GM19324 (cell line): ENCODE results near the gene ZNF83.
"Not testable (repeated sequence)": the region's sequence is repeated elsewhere in the genome, so short reads cannot be mapped to it uniquely, and the experiment has no call there.

Experiments used
- ATAC-seq: cut with Tn5 transposase; IDR thresholded peaks from one replicate; pipeline ENCODE4 v1.9.1; 2021; ENCODE audit warnings: mild to moderate bottlenecking, moderate library complexity; ENCODE audit not compliant: unreplicated experiment, low FRiP score

The ZNF83 gene

DNA sequence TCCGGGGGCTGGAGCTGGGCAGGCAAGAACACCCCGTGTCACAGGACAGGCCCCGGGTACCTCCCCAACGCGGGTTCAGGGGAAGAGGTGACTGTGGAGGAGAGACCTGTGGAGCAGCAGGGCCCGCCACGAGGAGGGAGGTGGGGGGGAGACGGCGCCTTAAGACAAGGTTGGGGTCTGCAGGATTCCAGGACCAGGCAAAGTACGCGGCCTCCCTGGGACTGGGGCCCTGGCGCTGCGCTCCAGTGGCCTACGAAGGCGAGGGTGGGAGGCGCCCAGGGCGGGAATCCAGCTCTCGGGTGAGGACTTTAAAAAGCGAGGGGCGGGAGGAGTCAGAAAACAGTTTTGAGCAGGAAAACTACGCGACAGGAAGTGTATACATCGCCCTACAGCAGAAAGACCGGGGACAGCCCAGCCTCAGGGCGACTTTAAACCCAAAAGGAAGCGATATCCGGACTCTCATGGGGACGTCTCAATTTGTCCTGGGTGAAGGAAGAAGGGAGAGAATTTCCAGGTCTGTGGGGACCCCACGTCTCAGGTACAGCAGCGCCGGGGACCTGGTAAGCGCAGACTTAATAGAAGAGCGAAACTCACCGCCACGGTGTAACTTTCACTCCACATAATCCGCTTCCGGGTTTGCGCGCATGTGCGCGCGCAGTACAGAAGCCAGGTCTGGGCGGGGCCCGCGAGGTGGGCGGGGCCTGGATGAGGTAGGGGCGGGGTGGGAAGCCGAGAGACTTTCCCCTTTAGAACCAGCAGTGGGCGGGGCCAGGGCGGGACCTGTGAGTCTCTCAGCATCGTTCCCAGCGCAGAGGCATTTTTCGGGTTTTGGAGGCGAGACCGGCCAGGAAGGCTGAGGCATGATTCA, at the start of gene ZNF83:
Gene ZNF83, minus strand, starts transcription at position 638 of the 868 bp plus-strand sequence.
- peak; percentile 93 for ATAC-seq

- no peak for ATAC-seq
These were observed 49.5 kb upstream of the ZNF83 start for GRCh38 chr19:52687684-52688083.

DNA sequence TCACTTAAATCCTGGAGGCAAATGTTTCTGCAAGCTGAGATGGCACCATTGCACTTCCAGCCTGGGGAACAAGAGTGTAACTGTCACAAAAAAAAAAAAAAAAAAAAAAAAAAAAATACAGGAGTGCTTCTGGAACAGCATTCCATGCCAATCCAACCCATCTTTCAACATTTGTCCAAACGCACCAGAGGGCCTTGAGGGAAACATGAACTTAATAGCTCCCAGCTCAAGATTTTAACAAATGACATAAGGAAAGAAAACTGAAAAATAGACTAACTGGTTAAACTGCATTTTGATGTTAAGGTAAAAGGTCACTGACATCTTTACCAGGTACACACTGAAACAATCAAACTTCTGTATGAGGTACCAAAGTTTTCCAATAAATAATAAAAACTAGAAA, 47.7 kb upstream of the ZNF83 start:
- no peak for ATAC-seq

DNA sequence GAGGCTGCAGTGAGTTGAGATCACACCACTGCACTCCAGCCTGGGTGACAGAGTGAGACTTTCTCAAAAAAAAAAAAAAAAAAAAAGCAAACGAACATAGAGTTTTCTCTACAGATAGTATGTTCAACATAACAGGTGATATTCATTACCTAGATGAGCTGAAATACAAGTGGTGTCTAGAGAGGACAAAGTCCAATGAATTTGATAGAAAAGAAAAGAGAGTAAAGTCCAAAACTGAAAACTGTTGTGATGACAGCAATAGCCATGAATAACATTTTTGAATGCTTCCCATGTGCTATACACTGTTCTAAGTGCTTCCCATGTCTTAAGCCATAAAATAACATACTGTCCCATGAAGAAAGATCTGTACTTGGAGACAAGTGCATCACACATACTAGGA, 43.1 kb upstream of the ZNF83 start:
- not testable (repeated sequence) for ATAC-seq

DNA sequence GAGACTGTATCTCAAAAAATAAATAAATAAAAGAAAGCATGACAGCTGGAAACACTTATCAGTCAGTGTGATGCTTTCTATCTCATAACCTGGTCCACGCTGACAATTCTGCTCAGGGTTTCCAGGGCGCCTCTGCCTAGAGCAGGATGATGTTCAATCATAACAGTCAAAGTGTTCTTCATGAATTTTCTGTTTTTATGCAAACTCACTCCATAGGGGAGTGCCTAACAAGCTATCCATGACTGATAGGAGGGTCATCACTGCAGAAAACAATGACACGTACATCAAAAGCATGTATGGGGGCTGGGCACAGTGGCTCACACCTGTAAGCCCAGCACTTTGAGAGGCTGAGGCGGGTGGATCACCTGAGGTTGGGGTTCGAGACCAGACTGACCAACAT, 41.4 kb upstream of the ZNF83 start:
- ATAC-seq = no peak

DNA sequence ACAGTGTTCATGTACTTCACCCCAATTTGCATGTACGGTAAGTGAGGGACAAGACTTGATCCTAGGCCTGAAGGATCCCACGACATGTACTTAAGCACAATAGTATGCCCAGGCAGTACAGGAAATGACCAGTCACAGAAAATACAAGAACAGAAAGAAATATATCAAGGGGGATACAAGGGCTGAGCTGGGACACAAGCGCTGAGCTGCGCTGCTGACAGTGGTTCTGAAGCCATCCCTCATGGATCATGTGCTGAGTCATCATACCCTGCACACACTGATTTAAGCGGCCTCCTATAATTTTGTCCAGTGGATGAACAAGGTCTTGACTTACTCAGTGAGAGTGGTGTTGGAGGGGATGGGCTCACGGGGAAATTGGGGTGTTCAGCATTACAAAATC, 37.1 kb upstream of the ZNF83 start:
- ATAC-seq = not testable (repeated sequence)

- ATAC-seq = no peak
These were observed 34.9 kb upstream of the ZNF83 start for GRCh38 chr19:52673014-52673413.

- ATAC-seq = no peak
These were observed 31.9 kb upstream of the ZNF83 start for GRCh38 chr19:52670046-52670445.

GRCh38 chr19:52669586-52669985, 31.4 kb upstream of the ZNF83 start:
- no peak for ATAC-seq

DNA sequence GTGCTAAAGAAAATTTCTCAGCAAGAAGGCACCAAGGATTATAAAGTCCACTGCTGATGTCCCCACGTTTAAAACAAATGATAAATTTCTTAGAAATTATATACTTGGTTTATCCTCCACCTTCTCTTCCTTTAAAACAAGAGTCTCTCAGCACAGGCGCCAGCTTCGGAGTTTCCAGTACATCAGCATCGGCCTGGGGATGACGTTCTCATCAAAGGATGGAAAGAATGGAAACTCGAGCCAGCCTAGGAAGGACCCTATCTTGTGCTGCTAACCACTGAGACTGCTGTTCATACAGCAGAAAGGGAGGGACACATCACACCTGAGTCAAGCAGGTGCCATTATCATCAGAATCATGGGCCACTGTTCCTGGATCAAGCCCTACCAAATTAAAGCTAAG, 29.8 kb upstream of the ZNF83 start:
- no peak for ATAC-seq

GRCh38 chr19:52666506-52666905, 28.4 kb upstream of the ZNF83 start:
- no peak for ATAC-seq

DNA sequence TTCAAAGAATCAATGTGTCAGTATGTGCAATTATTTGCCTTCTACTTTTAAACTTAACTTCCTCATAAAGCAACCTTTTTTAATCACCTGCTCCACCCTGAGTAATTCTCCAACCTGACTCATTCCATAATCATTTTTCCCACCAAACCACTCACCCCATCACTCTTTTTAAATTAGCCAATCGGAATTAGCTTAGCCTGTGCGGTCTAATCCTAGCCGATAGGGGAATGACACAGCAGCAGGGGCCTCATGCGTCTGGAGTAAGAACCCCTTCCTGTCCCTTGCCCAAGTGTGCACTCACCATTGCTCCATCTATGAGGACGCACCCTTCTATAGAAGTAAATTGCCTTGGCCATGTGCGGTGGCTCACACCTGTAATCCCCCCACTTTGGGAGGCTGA, 27.4 kb upstream of the ZNF83 start:
- ATAC-seq = no peak

DNA sequence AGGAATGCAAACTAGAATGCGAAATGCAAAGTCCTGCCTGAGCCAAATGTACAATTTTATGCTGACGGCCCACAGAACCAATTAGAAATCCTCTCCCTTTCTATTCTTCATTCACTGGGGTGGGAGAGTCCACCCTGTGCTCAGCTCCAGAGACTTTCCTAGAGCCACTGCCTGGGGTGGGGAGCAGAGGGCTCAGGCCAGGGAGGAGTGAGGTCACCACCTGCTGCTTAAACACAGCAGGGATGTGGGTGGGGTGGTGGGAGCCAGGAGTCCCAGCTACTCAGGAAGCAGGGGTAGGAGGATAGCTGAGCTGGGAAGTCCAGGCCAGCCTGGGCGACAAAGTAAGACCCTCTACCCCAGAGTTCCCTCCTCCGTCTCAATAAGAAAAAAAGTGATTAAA, 26.9 kb upstream of the ZNF83 start:
- ATAC-seq = no peak

GRCh38 chr19:52664461-52664860, 26.3 kb upstream of the ZNF83 start:
- no peak for ATAC-seq

GRCh38 chr19:52662631-52663030, 24.5 kb upstream of the ZNF83 start:
- ATAC-seq = no peak

GRCh38 chr19:52660981-52661380, 22.8 kb upstream of the ZNF83 start:
- no peak for ATAC-seq

DNA sequence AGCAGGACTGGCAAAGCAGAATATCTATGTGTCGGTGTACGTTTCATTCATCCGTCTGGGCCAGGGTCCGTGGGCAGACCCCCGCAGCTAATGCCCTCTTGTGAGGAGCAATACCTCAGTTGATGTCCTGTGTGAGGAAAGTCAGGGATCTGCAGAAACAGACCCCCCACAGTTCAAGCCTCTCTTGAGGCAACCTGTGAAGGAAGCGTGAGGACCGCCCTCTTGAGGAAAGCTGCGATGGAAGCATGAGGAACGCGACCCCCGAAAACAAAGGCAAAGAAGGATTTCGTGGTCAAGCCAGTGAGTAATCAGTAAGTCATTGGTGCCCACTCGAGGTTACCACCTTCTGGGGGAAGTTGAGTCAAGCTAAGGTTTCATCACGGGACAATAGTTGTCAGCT, 20.9 kb upstream of the ZNF83 start:
- no peak for ATAC-seq

DNA sequence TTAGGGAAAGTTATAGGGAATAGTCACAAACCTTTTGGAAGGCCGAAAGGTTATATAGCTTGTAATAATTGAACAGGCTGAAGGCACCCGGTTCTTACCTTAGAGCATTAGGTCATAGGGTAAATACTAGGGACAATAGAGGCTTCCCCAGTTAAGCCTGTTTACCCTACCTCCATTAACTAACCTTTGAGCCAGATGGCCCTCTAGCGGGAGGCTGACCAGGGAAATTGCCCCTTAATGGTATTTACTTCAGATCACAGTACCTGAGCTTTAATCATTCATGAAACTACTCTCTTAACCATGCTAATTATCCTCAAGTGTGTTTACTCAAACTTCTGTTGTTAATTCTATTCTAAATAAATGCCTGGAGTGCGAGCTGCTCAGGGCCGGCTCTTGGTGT, 20.4 kb upstream of the ZNF83 start:
- no peak for ATAC-seq

GRCh38 chr19:52653161-52653560, 15.0 kb upstream of the ZNF83 start:
- ATAC-seq = no peak

DNA sequence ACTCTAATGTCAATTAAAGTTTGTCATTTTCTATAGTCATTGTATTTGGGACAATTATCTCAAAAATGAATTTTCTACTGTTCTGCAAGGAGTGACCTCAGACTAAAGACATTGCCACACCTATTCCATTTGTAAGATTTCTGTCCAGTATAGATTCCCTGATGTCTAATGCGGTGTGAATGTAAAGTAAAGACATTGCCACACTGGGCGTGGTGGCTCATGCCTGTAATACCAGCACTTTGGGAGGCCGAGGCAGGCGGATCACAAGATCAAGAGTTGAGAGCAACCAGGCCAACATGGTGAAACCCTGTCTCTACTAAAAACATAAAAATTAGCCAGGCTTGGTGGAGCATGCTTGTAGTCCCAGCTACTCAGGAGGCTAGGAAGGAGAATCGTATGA, 13.8 kb upstream of the ZNF83 start:
- no peak for ATAC-seq

DNA sequence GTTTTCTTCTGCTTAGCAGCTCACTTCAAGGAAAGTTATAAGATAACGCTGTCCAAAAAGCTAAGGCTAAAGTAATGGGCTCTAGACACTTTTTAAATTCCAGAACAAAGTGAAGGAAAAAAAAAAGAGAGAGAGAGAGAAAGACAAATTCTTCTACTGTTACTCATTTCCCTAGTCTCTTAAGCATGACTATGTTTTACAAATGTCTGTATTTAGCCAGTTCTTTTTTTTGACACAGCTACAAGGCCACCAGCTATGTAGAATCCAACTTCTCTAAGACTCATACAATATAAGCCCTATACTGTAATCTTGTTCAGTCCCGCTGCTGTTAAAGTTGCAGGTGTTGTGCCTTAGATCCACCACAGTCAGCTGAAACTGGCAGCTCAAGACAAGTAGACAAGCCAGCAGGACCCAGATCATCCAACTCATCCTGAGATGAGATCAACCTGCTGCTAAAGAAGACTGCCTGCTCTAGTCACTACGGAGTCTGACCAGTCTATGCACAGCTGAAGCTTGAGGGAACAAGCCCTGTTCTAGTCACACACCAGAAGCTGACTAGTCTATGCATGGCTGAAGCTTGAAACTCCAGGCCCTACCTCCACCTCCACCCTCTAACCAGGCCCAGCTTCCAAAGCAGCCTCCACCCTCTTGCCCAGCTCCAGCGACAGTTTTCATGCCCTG, 10.3 kb upstream of the ZNF83 start:
- ATAC-seq = no peak
